Breast epithelium (tissue), 3 donors: Measurements from ENCODE around the gene TRANK1.

Source experiments
- POLR2AphosphoS5 ChIP-seq, 3 donors: sonication (generic); formaldehyde crosslinking; IDR thresholded peaks; one replicate each; pipeline ENCODE4 v1.6.1; 2017; ENCODE audit warnings: antibody characterized with exemption in 3 of 3
- TF ChIP-seq, protein P1 (sequence below), 3 donors: fragments of 450-650 bp; IDR thresholded peaks; one replicate each; pipeline ENCODE4 v1.5.1; 2016 to 2017; ENCODE audit warnings: antibody characterized with exemption in 3 of 3, mild to moderate bottlenecking in 3 of 3, moderate library complexity in 3 of 3

- TF ChIP-seq, protein P1, sequence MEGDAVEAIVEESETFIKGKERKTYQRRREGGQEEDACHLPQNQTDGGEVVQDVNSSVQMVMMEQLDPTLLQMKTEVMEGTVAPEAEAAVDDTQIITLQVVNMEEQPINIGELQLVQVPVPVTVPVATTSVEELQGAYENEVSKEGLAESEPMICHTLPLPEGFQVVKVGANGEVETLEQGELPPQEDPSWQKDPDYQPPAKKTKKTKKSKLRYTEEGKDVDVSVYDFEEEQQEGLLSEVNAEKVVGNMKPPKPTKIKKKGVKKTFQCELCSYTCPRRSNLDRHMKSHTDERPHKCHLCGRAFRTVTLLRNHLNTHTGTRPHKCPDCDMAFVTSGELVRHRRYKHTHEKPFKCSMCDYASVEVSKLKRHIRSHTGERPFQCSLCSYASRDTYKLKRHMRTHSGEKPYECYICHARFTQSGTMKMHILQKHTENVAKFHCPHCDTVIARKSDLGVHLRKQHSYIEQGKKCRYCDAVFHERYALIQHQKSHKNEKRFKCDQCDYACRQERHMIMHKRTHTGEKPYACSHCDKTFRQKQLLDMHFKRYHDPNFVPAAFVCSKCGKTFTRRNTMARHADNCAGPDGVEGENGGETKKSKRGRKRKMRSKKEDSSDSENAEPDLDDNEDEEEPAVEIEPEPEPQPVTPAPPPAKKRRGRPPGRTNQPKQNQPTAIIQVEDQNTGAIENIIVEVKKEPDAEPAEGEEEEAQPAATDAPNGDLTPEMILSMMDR (IDR thresholded peaks at IDR 0.05) = no peak
- no peak for TF ChIP-seq POLR2AphosphoS5 (IDR thresholded peaks at IDR 0.05)
These were observed 43.5 kb upstream of the TRANK1 start for GRCh38 chr3:36988356-36988755.
